HEK293T (cell line): ENCODE measurements around the gene MAML2.

ENCODE experiments used
- ARNT ChIP-seq: fragments of 450-650 bp; IDR thresholded peaks from 2 replicates; pipeline ENCODE4 v1.6.1; 2017; ENCODE audit warnings: mild to moderate bottlenecking
- BHLHE40 ChIP-seq: fragments of 450-650 bp; IDR thresholded peaks from 2 replicates; pipeline ENCODE4 v1.6.1; 2016; ENCODE audit warnings: mild to moderate bottlenecking, moderate library complexity, borderline replicate concordance
- CTBP1 ChIP-seq: fragments of 450-650 bp; IDR thresholded peaks from 2 replicates; pipeline ENCODE4 v1.6.1; 2016; ENCODE audit warnings: borderline replicate concordance
- ELF4 ChIP-seq: fragments of 450-650 bp; IDR thresholded peaks from 2 replicates; pipeline ENCODE4 v1.6.1; 2017; ENCODE audit warnings: antibody characterized with exemption
- FOXA1 ChIP-seq: fragments of 450-650 bp; IDR thresholded peaks from 2 replicates; pipeline ENCODE4 v1.6.1; 2016; ENCODE audit warnings: mild to moderate bottlenecking
- FOXM1 ChIP-seq: fragments of 450-650 bp; IDR thresholded peaks from 2 replicates; pipeline ENCODE4 v1.6.1; 2017; ENCODE audit warnings: mild to moderate bottlenecking, borderline replicate concordance
- HDGF ChIP-seq: fragments of 450-650 bp; IDR thresholded peaks from 2 replicates; pipeline ENCODE4 v1.6.1; 2017; ENCODE audit warnings: antibody characterized with exemption, borderline replicate concordance
- LEF1 ChIP-seq: fragments of 450-650 bp; IDR thresholded peaks from 2 replicates; pipeline ENCODE4 v1.6.1; 2017; ENCODE audit warnings: mild to moderate bottlenecking, borderline replicate concordance
- NFRKB ChIP-seq: fragments of 450-650 bp; IDR thresholded peaks from 2 replicates; pipeline ENCODE4 v1.6.1; 2016; ENCODE audit warnings: mild to moderate bottlenecking, moderate library complexity
- PKNOX1 ChIP-seq: fragments of 450-650 bp; IDR thresholded peaks from 2 replicates; pipeline ENCODE4 v1.6.1; 2016
- SP1 ChIP-seq: fragments of 450-650 bp; IDR thresholded peaks from 2 replicates; pipeline ENCODE4 v1.6.1; 2017
- SUZ12 ChIP-seq: fragments of 450-650 bp; IDR thresholded peaks from 2 replicates; pipeline ENCODE4 v1.6.1; 2016; ENCODE audit warnings: mild to moderate bottlenecking
- TARDBP ChIP-seq: fragments of 450-650 bp; IDR thresholded peaks from 2 replicates; pipeline ENCODE4 v1.6.1; 2016

GRCh38 chr11:96085319-96085930 lies 257.6 kb downstream of the MAML2 start:
- no peak for TF ChIP-seq ARNT
- no peak for TF ChIP-seq BHLHE40
- TF ChIP-seq PKNOX1 = no peak
- no peak for TF ChIP-seq FOXA1
- TF ChIP-seq SP1 = no peak
- no peak for TF ChIP-seq LEF1
- no peak for TF ChIP-seq HDGF
- no peak for TF ChIP-seq FOXM1
- TF ChIP-seq NFRKB = no peak
- TF ChIP-seq SUZ12 = no peak
- no peak for TF ChIP-seq TARDBP
- TF ChIP-seq ELF4 = no peak
- no peak for TF ChIP-seq CTBP1
